ENCODE results near the gene APOA5.
"Not testable (repeated sequence)": the region's sequence is repeated elsewhere in the genome, so short reads cannot be mapped to it uniquely, and the experiment has no call there.

Gene APOA5

DNA sequence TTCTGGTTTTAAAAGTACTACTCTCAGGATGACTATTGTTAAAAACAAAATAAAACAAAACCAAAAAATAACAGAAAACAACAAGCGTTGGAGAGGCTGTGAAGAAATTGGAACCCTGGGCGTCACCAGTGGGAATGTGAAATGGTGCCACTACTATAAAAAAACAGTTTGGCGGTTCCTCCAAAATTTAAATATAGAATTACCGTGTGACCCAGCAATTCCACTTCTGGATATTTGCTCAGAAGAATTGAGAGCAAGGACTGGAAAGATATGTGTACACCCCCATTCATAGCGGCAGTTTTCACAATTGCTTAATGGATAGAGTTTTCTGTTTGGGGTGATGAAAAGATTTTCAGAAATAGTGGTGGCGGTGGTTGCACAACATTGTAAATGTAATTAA, 22.8 kb upstream of the APOA5 start:
- TF ChIP-seq, protein P1, sequence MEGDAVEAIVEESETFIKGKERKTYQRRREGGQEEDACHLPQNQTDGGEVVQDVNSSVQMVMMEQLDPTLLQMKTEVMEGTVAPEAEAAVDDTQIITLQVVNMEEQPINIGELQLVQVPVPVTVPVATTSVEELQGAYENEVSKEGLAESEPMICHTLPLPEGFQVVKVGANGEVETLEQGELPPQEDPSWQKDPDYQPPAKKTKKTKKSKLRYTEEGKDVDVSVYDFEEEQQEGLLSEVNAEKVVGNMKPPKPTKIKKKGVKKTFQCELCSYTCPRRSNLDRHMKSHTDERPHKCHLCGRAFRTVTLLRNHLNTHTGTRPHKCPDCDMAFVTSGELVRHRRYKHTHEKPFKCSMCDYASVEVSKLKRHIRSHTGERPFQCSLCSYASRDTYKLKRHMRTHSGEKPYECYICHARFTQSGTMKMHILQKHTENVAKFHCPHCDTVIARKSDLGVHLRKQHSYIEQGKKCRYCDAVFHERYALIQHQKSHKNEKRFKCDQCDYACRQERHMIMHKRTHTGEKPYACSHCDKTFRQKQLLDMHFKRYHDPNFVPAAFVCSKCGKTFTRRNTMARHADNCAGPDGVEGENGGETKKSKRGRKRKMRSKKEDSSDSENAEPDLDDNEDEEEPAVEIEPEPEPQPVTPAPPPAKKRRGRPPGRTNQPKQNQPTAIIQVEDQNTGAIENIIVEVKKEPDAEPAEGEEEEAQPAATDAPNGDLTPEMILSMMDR (conservative IDR thresholded peaks at IDR 0.05): no peak
- TF ChIP-seq ZFX (IDR thresholded peaks at IDR 0.05): no peak
- H3K27ac ChIP-seq: no peak overlapping the region

DNA sequence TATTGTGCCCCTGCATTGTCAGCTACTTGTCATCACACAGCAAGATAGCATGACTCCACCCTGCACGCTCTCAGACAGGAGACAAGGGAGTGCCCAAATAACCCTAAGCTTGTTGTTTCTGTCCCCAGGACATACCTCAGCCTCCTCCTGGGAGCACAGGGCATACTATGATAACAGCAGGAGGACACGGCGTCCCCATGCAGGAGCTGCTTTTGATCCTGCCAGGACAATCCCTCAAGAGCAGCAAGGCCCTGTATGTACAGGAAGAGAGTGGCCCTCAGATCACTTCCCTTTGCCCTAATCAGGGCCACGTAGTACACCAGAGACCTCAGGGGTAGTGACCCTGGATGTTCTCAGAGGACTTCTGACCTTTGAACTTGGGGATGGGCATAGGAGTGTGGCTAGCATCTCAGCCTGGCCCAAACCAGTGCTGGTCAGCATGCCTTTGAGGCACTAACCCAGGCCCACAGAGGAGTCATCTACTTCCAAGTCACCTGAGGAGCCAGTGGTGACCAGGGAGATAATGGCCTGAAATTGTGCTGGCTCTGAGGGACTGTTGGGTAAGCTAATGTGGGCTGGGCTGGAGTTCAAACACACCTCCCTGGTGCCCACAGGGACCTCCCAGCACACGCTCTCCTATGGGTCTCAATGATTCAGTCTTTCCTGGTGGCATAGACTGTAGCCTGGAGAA, 22.2 kb upstream of the APOA5 start:
- TF ChIP-seq, protein P1 (conservative IDR thresholded peaks at IDR 0.05): no peak
- TF ChIP-seq ZFX (IDR thresholded peaks at IDR 0.05): no peak
- H3K27ac ChIP-seq: no peak overlapping the region

DNA sequence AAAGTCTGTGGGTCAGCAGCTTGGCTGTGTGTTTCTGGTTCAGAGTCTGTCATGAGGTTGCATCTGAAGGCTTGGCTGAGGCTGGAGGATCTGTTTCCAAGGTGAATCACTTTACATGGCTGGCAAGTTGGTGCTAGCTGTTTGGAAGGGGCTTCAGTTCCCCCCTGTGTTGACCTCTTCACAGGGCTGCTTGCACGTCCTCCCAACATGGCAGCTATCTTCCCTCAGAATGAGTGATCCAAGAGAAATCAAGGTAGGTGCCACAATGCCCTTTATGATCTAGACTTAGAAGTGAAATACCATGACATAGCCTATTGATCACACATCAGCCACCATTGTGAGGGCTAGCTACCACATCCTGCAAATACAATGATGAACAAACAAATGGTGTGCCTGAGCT, 21.5 kb upstream of the APOA5 start:
- no peak overlapping the region for H3K27ac ChIP-seq
- TF ChIP-seq ZFX (IDR thresholded peaks at IDR 0.05): no peak
- TF ChIP-seq, protein P1 (conservative IDR thresholded peaks at IDR 0.05): no peak

DNA sequence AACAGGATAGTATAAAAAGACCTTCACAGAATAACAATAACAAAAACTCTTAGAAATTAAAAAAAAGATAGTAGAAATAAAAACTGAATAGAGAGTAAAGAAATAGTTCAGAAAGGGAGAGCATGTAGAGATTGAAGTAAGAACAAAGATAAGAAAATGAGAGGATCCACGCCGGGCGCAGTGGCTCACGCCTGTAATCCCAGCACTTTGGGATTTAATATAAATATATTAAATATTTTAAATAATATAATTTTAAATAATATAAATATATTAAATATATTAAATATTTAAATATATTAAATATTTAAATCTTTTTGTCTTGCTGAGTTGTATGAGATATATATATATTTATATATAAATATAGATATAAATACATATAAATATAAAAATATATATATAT, 20.4 kb upstream of the APOA5 start:
- H3K27ac ChIP-seq: no peak overlapping the region
- TF ChIP-seq ZFX (IDR thresholded peaks at IDR 0.05): no peak

DNA sequence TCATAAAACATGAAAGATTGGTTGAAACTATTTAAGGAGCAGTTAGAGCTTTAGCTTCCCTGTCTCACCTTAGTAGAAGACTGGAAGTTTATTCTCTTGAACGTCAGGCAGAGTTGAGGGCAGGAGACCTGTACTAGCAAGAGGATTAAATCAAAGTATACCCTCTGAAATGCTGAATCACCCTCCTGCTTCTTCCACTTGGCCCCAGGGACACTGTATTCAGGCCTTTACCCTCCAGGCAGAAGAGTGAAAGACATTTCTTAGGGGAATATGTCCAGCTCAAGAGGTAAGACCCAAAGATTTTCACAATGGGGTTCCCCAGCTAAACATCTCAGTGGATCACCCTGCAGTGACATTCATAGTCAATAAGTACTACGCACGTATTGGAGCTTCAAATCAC, 19.5 kb upstream of the APOA5 start:
- no peak overlapping the region for H3K27ac ChIP-seq
- TF ChIP-seq ZFX (IDR thresholded peaks at IDR 0.05): no peak

DNA sequence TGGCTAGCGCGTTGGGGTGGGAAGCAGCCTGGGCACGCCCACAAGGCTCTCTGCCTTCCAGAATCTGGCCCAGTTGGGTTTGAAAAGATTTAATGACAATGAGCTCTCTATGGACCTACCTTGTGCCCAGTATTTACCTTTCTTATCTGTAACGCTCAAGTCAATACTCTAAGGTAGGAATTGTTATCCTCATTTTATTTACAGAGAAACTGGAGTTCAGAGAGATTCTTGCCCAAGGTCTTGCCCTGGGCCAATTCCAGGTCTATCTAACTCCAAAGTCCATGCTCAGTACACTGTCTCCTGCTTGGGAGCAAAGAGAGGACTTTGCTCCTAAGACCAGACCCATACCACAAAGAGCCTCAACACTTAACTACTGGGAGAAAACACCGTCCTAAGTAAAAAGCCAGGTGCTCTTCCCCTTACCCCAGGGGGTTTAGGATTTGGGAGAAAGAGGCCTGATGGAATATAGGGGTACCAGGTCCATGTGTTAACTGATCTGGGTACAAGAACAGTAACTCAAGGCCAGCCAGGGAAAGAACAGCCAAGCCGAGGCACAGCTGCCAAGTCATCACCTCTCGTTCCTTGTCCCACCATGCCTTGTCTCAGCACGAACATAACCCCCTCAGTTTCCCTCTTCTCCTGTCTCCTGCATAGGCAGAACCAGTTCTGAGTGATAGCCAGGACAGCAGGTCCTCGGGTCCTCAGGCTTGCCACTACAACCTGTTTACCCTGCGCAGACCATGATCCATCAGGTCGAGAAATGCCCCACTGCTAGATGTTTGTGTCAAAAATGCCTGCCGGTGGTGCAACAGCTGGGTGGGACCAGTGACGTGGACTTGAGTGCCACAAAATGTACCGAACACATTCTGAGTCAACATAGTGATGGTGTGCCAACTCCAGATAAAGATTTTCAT, 16.8 kb upstream of the APOA5 start:
- TF ChIP-seq, protein P1 (conservative IDR thresholded peaks at IDR 0.05): no peak
- no peak for TF ChIP-seq ZFX (IDR thresholded peaks at IDR 0.05)
- peak overlapping the region; percentile 82 for H3K27ac ChIP-seq

DNA sequence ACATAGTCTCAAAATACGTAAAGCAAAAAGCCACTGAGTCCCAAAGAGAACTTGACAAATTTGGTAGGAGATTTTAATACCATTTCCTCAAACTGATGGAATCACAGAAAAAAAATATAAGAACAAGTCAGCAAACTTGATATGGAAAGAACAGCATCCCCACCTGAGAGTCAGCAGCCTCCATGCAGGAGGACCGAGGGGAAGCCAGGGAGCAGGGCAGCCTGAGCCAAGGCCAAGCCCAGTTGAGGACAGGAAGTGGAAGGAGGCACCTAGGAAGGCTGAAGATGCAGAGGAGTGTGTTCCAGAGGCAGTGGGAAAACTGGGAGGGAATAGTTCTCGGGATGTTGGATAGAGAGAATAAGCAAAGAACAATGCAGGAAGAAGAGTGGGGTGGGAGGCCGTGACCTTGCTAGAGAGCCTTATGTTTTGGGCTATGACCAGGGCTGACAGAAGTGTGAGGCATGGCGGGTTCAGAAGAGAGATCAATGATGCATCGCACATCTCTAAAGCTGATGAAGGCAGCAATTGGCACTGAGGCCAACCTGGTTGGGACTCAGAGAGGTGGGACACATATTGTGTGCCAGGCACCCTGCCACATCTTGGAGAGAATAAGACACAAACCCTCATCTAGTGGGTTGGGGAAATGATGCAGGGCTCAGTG, 16.1 kb upstream of the APOA5 start:
- TF ChIP-seq, protein P1 (conservative IDR thresholded peaks at IDR 0.05): no peak
- no peak for TF ChIP-seq ZFX (IDR thresholded peaks at IDR 0.05)
- peak overlapping the region; percentile 82 for H3K27ac ChIP-seq

DNA sequence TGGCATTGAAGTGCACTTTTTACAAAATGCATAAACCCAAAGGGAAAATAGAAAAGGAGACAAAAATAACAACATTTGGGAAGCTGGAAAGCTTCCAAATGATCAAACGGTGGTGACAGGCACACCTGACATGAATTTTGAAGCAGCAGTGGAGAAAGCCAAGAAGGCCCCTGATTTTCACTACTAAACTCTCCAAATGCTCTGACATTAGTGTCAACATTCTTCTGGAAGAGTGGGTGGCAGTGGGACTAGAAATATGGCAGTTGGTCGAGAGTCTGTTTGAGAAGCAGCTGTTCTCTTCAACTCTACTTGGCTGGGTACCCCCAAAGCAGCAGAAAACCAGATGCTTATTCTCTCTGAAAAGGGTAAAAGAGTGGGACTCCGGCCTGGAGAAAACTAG, 12.3 kb upstream of the APOA5 start:
- TF ChIP-seq ZFX (IDR thresholded peaks at IDR 0.05): no peak
- TF ChIP-seq, protein P1 (conservative IDR thresholded peaks at IDR 0.05): no peak
- no peak overlapping the region for H3K27ac ChIP-seq

DNA sequence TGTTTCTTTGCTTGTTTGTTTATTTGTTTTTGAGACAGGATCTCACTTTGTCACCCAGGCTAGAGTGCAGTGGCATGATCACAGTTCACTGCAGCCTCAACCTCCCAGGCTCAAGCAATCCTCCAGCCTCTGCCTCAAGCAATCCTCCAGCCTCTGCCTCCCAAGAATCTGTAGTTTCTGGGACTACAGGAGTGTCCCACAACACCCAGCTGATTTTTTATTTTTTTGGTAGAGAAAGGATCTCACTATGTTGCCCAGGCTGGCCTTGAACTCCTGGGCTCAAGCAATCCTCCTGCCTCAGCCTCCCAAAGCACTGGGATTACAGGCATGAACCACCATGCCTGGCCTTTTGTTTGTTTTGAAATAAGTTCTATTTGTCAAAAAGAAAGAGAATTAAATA, 10.0 kb upstream of the APOA5 start:
- not testable (repeated sequence) for H3K27ac ChIP-seq

Data from C4-2B (cell line).